DMS 273 treated with DMSO at 0.1 percent for 48 hours (cell line): ENCODE results near the gene KRT16.
"Not testable (repeated sequence)": the region's sequence is repeated elsewhere in the genome, so short reads cannot be mapped to it uniquely, and the experiment has no call there.

Source experiments
- DNase-seq: peaks from one replicate; lab custom pipeline; 2025; lab: John Stamatoyannopoulos, UW

The KRT16 gene

DNA sequence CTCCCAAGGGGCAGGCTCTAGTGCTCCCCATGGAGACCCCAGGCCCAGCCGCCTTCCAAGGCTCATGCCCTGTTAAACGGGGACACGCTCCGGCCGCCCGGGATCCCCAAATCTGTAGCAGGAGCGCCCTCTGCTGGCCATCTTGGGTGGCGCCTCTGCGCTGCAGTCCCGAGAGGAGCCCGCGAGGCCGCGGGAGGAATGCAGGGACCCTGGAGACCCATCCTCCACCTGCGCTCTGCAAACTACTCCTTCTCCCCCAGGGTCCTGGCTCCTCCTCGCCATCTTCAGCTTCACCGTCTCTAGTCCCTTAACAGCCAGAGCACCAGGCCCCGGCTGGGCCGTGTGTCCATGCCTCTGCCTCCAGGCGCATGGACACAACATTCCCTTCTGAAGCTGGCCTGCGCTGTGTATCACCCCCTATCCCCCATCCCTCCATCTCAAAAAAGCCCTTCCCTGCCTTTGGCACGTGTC is 35.4 kb upstream of the KRT16 start:
- DNase-seq, result peak; percentile 22

DNA sequence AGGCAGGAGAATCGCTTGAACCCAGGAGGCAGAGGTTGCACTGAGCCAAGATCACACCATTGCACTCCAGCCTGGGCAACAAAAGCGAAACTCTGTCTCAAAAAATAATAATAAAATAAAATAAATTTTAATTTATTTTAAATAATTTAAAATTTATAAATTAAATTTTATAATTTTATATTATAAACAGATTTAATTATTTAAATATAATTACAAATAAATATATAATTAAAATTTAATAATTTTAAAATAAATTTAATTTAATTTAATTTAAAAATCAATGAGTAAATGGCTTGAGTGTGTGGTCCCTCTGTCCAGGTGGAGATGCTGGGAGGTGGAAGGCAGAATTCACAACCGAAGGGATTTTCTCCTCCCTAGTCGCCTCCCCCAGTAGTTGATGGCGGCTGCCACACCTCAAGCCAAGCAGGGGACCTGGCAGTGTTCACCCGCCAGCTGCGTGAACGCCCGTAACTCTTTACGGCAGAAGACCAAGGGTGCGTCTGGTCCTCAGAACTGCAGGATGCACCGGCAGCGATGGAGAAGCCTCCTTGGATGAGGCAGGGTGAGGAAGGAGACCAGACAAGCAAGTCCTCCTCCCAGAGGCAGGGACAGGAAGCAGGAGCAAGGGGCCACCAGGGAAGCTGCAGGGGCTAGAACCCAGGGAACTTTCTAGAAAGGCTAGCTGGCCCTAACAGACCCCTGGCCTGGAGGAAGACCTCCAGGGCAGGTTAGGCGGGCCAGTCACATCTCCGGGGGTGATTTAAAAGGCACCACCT is 34.7 kb upstream of the KRT16 start:
- DNase-seq, result no peak

DNA sequence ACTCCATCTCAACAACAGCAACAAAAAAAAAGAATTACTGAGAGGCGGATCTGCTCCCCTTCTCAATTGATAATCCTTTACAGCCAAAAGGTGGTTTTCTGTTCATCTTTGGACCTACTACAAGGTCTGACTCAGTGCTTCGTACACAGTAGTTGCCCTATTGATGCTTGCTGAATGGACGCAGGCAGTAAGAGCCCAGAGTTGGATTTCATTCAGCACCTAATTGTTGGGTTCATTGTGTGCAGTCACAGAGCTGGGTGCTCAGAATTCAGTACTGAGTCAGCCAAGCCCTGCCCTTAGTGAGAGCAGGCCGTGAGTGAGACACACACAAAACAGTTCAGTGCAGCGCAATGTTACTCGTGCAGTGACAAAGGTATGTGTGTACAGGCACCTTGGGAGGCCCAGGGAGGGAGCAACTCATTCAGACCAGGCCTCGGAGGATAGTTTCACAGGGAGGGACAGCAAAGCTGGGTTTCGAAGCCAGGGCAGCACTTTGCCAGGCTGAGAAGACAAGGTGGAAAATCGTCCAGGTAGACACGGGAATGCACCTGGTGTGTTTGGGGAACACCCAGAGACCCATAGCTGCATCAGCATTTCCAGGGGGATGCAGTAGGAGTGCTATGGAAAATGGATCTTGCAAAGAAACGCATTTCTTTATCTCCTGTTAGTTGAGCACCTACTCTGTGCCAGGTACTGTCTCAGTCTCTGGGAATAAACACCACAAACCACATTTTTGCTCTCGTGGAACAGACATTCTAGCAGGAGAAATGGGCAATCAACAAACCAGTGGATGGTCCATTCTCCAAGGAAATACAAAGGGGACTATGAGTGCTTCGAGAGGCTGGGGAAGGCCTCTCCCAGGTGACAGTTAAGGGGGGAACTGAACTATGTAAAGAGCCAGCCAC is 29.9 kb upstream of the KRT16 start:
- DNase-seq, result no peak

DNA sequence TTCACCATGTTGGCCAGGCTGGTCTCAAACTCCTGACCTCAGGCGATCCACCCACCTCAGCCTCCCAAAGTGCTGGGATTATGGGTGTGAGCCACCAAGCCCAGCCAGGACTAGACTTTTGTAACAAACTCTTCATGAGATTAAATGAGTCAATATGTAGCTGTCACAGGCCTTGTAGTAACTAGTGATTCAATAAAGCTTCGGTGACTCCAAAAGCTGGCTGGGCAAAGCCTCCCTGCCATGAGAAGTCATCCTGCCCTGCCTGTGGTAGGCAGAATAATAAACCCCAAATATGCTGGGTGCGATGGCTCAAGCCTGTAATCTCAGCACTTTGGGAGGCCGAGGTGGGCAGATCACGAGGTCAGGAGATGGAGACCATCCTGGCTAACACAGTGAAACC is 28.0 kb upstream of the KRT16 start:
- DNase-seq, result not testable (repeated sequence)

DNA sequence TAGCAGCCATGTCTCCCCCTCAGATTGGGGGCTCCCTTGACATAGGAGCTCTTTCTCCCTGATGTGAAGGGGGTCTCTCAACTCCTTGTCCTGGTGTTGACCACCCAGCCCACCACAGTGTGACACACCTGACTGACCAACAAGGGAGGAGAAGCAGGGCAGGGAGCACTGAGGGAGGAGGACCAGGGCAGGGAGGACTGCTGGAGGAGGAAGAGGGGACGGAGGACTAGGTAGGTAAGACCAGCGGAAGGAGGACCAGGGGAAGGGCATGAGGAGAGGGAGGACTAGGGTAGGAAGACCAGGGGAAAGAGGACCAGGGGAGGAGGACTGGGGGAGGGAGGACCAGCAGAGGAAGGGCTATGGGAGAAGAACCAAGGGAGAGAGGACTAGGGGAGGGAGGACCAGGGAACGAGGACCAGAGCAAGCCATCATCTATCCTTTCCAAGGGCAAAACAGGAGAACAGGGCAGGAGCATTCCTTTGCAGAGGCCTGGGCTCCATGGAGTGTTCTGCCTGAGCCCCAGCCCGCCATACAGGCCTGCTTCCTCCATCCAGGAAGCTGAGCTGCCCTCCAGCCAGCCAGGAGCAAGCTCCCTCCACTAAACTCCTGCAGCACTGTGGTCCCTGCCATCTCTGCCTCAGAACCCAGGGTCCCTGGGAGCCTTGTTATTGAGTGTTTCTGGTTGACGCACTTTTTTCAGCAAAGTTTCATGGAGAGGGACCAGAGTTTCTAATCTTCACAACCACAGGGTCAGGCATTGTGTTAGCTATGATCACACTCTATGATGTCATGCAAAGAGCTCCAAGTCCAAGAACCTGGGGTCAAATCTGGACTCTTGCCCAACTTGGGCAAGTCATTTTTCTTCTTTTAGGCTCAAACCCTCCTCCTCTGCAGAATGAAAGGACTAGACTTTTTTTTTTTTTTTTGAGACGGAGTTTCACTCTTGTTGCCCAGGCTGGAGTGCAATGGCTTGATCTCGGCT is 27.2 kb upstream of the KRT16 start:
- DNase-seq, result no peak

DNA sequence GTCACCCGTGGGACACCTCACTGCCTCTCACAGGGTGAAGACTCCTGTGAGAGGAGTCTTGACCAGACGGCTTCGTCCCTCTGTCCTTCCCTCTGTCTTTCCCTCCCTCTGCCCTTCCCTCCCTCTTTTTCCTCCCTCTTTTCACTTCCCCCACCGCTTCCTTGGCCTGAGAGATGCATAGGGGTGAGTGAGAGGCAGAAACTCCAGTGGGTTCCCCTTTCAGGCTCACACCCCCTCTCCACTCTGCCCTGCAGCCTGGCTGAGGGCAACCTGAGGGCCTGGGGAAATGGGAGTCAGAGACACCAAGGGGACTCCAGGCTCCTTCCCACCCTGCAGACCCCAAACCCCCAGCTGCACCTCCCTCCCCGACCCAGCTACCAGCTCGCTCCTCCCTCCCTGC is 26.4 kb upstream of the KRT16 start:
- no peak for DNase-seq

DNA sequence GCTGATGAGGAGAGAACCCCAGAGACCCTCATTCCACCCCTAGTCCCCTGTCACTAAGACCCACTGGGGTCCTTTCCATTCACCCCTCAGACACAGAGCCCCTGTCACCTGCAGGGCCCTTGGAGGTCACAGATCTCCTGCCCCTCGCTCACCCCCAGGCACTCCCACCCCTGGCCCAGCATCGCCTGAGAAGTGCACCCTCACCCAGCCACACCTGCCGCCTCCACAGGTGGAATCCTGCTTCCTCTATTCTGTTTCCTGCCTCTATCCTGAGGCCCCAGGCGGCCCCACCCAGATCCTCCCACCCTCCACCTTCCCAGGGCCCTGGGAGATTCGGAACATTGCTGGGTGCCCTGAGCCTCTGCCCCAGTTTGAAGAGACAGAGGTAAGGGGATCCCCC is 25.6 kb upstream of the KRT16 start:
- no peak for DNase-seq

DNA sequence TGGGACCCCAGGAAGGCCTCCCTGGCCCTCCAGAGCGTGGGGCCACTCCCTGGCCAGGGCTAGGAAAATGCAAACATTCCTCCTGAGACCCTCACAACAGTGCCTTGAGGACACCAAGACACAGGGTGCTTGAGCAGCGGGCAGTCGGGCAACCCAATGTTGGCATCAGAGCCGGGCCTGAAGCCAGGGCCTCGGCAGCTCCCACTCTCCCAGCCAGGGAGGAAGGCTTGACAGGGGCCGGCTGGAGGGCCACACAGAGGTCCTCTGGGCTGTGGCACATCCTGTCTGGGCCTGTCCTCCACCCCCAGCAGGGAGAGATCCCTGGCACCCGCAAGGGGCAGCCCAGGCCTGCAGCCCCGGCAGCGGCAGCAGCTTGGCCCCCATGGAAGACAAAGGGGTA is 24.1 kb upstream of the KRT16 start:
- DNase-seq, result no peak

DNA sequence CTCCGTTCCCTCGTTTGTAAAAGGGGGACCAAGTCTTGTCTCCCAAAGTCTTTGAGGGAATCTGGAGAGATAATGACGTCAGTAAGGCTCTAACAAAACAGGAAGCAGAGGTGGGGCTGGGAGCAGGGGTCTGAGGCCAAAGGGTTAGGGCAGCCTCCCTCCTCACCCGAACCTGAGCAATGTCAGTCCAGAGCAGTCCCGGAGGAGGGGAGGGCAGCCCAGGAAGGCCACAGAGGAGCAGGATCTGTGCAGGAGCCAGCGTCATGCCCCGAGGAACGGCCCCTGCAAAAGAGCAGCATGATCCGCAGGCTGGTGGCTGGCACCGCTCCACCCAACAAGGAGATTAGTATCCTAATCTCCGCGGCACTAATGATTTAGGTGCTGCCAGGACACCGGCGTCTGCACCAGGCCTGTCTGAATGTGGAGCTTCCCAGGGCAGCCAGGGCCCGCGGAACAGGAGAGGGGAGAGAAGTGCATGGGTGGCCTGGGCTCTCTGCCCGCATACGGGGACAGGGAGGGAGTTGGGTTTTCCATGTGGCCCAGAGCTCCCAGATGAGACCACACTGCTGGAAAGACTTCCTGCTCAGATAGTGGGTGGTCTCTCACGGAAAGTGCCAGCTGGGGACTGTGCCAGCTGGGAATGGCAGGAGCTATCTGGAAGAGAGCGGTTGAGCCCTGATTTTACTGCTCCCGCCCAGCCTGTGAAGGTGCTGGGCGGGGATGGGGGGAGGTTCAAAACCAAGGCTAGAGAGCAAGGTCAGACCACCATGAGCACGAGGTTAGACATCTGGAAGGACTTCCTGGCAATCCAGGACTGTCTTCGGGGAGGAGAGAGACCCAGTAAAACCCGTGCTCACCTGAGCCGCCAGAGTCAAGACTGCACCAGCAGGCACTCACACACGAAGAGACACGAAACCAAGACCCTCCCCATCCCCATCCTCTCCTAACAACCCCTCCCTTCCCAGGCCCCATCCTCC is 22.8 kb upstream of the KRT16 start:
- DNase-seq, result no peak

DNA sequence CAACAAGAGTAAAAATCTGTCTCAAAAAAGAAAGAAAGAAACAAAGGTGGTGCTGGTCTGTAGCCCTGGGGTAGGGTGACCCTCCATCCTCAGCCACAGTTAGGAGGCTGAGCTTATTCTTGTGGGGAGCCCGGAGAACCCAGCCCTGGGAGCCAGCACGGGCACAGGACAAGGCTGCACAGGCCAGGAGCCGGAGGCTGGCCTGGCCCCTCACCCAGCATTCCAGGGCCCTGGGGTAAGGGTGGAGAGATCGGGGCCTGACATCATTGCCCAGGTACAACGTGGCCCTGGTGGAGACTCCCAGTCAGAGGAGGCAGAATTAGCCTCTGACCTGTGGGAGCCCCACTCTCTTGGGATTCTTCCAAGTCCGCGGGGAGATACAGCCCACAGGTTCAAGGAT is 22.1 kb upstream of the KRT16 start:
- no peak for DNase-seq

DNA sequence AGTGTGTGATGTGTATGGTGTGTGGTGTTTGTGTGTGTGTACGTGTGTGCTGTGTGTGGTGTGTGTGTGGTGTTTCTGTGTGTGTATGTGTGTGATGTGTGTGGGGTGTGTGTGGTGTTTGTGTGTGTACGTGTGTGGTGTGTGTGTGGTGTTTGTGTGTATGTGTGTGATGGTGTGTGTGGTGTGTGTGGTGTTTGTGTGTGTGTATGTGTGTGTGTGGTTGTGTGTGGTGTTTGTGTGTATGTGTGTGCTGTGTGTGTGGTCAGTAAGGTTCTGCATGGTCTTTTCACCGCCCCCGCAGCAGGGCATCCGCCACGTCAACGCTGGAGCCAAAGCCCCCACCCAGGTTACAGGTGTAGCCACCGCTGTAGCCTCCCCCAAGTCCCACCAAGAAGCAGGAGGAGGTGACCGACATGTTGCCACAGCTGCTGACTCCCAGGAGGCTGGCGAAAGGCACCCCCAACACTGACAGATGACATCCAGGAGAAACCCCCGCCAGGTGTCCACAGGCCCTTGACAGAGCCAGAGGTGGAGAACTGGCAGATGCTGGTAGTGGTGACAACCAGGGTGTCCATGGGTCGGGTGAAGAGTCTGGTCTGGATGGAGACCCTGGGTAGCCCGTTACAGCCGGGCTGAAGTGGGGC is 21.1 kb upstream of the KRT16 start:
- no peak for DNase-seq

DNA sequence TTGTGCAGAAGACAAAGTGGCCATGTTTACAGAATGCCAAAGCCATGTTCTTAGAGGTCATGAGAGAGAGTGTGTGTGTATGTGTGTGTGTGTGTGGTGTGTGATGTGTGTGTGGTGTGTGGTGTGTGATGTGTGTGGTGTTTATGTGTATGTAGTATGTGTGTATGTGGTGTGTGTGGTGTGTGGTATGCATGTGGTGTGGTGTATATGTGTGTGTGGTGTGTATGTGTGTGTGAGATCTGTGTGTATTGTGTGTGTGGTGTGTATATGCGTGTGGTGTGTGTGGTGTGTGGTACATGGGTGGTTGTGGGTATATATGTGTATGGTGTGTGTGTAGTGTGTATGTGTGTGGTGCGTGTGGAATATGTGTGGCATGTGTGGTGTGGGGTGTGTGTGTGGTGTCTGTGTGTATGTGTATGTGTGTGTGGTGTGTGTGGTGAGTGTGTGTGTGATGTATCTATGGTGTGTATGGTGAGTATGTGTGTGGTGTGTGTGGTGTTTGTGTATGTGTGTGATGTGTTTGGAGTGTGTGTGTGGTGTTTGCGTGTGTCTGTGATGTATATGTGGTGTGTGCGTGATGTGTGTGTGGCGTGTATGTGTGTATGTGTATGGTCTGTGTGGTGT is 20.0 kb upstream of the KRT16 start:
- no peak for DNase-seq

DNA sequence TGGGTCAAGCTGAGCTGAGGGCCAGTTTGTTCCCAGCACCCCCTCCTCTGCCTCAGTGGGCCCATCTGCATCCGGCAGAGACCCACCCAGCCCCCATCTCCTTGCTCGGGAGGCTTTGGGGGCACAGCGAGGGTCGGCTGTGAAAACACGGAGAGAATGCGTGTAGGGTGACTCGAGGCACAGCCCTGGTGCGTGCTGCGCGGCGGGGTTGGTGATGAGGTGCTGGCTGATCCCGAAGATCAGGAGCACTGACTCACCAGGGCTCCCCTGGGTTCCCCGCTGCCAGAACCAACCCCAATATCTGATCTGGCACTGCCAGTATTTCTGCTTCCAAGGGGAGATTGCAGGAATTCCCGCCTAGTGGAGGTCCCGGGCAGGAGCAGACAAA is 19.3 kb upstream of the KRT16 start:
- no peak for DNase-seq

DNA sequence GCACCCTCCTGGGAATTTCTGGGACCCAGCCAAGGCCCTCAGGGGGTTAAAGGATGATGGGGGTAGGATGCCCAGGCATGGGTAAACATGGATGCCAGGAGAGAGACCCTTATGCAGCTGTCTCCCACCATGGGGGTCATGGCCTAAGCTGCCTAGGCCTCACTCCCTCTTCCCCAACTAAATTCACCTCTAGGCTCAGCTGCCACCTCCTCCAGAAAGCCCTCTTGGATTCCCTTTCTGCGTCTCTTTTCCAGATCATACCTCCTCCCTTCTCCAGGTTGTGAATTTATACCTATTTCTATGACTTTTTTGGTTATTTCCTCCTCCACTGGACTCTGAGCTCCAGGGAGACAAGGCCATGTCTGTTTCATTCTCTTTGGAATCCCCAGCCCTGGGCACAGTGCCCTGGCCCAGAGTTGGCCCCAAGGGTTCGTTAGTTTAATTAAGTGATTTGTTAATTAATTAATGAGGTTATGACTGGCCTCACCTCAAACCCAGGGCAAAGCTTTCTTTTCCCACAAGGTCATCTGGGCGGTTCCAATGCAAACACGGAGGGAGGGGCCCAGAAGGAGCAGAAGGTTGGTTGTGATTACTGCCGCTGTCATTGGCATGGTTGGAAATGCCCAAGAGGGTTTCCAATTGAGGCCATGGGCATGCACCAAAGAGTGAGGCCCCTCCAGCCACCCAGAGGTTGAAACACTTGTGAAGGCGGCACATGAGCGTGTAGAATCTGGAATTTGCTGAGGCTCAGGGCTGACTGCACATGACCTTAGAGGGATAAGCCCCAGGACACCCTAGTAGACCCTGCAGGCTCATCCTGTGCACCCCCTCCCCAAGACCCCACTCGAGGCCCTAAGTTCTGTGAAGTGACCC is 18.7 kb upstream of the KRT16 start:
- DNase-seq, result no peak

DNA sequence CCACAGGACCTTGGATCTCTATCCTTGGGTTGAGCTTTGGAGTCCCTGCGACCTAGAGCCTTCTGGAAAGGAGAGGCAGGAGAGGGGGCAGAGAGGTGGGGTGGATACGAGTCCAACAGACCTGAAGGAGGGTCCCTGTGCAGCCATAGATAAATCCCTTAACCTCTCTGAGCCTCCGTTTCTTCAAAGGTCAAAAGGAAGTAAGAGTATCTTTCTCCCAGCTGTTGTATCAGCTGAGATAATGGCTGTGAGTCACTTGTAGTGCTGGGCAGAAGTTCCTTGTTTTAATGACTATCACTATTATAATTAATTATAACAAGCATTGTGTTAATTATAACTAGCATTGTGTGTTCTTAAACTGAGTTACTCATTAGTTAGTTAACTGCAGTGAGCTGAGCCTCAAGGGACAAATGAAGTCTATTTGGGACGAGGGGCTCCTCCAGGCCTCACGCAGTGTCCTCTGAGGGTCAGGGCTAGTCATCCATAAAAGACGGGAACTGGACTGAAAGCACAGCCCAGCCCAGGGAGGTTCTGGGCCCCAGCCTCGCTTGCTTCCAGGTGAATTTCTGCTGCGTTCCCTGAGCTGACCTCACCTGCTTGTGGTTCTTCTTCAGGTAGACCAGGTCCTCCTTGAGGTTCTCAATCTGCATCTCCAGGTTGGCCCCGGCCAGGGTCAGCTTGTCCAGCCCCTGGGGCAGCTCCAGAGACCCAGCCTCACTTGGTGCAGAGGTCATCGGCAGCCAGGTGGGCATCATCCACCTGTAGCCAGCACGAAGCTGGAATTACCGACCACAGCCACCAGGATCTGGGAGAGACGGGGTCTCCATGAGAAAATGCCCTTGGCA is 17.5 kb upstream of the KRT16 start:
- DNase-seq, result no peak

DNA sequence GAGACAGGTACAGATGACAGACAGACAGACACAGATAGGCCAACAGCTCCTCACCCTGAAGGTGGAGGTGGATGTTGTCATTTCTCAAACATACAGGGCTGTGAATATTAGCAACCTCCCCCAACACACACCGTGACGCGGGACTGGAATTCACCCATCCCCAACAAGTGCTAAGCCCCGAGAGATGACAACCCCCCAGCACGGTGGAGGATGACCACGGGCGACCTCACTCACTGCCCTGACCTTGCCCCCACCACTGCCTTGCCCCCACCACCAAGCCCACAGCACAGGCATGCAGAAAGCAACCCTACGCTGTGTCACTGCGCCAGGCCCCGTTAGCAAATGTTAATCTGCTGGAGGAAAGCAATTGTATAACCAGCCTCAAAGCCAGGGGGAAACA is 16.7 kb upstream of the KRT16 start:
- no peak for DNase-seq

DNA sequence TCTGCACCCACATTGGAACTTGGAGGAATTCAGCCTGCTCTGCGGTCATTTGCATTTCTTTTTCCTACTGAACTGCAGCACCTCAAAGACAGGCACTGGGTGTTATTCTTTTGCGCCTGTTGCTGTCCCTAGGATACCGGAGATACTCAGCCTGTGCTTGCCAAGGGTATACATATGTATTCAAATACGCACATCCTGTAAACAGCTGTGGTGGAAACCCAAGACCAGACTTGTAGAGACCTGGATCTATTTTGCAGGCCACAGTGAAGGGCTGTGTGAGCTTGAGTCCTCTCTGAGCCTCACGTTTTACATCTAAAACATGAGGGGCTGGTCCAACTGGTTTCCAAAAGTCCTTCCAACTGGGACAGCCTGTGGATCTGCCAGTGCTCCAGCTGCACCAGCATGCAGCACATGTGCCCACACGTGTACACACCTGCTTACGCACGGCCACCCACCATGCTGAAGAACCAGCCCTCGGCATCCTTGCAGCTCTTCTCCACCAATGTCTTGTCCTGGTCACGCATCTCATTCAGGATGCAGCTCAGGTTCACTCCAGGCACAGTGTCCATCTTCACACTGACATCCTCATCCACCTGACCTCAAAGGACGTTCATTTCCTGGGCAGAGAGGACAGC is 16.2 kb upstream of the KRT16 start:
- DNase-seq, result not testable (repeated sequence)

DNA sequence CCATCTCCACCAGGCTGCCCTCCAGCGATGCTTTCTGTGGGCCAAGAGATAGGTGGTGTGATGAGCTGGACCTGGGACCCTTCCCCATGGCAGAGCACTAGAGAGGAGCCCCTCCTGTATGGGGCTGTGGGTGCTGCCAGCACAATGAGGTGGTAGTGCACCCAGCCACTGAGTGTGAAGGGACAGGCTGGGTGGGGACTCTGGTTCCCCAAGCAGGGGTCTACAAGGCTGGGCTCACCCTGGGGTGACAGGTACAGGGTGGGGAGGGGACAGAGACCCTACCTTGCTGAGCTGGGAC is 15.5 kb upstream of the KRT16 start:
- DNase-seq, result not testable (repeated sequence)
